HL-60 (cell line): Measurements from ENCODE around the gene LARP1B.
"Not testable (repeated sequence)": the region's sequence is repeated elsewhere in the genome, so short reads cannot be mapped to it uniquely, and the experiment has no call there.

Experiments used
- DNase-seq, 2 experiments: peaks; one replicate each; pipeline ENCODE4 v3.0.0-alpha.2; 2010 to 2020; ENCODE audit warnings: low read depth in 1 of 2, low spot score in 1 of 2
- H3K27ac ChIP-seq: fragments of 250-450 bp; sonication (Bioruptor Pico); replicated peaks from 2 replicates; pipeline ENCODE4 v1.5.1; 2020; ENCODE audit warnings: mild to moderate bottlenecking, moderate library complexity
- H3K27me3 ChIP-seq: fragments of 250-450 bp; sonication (Bioruptor Pico); 2 replicates; pipeline ENCODE4 v1.5.1; 2021; ENCODE audit warnings: mild to moderate bottlenecking, moderate library complexity; ENCODE audit not compliant: insufficient read depth, poor library complexity, severe bottlenecking
- H3K4me3 ChIP-seq: replicated peaks from 2 replicates; pipeline ENCODE4 v1.5.1; 2011; ENCODE audit warnings: mild to moderate bottlenecking, control low read depth, low read length; ENCODE audit not compliant: insufficient read depth
- CTCF ChIP-seq: IDR thresholded peaks from one replicate; pipeline ENCODE4 v1.5.1; 2011; ENCODE audit warnings: low read length, control low read depth, inconsistent platforms; ENCODE audit not compliant: insufficient read depth
- GABPA ChIP-seq: IDR thresholded peaks from 2 replicates; pipeline ENCODE4 v1.6.1; 2012; ENCODE audit warnings: low read depth
- POLR2AphosphoS5 ChIP-seq: IDR thresholded peaks from 2 replicates; pipeline ENCODE4 v1.6.1; 2012; ENCODE audit warnings: low read depth
- REST ChIP-seq: IDR thresholded peaks from 2 replicates; pipeline ENCODE4 v1.6.1; 2012; ENCODE audit warnings: low read depth; ENCODE audit not compliant: insufficient replicate concordance
- SPI1 ChIP-seq: IDR thresholded peaks from 2 replicates; pipeline ENCODE4 v1.6.1; 2012; ENCODE audit warnings: low read depth, mild to moderate bottlenecking, borderline replicate concordance

The LARP1B gene

GRCh38 chr4:128256539-128256938 is 195.4 kb downstream of the LARP1B start:
- TF ChIP-seq GABPA: no peak
- no peak for TF ChIP-seq REST
- no peak for TF ChIP-seq CTCF
- no peak for TF ChIP-seq POLR2AphosphoS5
- no peak for TF ChIP-seq SPI1

GRCh38 chr4:128258166-128258565 is 197.1 kb downstream of the LARP1B start:
- not testable (repeated sequence) for H3K4me3 ChIP-seq, DNase-seq, H3K27me3 ChIP-seq, H3K27ac ChIP-seq

More at GRCh38 chr4:128256539-128256938, 195.4 kb downstream of the LARP1B start:
- H3K4me3 ChIP-seq: no peak overlapping the region
- no peak overlapping the region for H3K27ac ChIP-seq
- no peaks in the 10 kb centered on the region for H3K27me3 ChIP-seq
- DNase-seq: no peak

GRCh38 chr4:128259889-128260288 is 198.8 kb downstream of the LARP1B start:
- not testable (repeated sequence) for H3K4me3 ChIP-seq, DNase-seq, H3K27me3 ChIP-seq, H3K27ac ChIP-seq
